Stimulated activated naive CD4-positive, alpha-beta T cell treated with Interleukin-2 at 50 U/mL for 16 hours (primary cell): ENCODE data around the gene KCTD14.
"Not testable (repeated sequence)": the region's sequence is repeated elsewhere in the genome, so short reads cannot be mapped to it uniquely, and the experiment has no call there.

Source experiments
- DNase-seq: peaks from one replicate; lab custom pipeline; 2025; lab: John Stamatoyannopoulos, UW

Gene KCTD14

DNA sequence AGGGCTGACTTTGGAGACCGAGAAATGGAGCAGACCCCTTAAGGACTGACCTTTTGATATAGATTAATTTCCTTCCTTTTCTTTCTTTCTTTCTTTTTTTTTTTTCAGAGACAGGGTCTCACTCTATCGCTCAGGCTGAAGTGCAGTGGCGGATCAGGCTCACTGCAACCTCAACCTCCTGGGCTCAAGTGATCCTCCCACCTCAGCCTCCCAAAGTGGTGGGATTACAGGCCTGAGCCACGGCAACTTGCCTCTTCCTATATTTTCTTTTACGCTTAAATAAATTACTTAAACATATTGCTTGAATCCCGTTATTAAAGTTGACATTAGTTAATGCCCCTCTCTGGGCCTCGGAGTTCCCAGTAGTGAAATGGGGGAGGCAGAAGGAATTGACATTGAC is 350 bp upstream of the KCTD14 start:
- DNase-seq, result no peak

DNA sequence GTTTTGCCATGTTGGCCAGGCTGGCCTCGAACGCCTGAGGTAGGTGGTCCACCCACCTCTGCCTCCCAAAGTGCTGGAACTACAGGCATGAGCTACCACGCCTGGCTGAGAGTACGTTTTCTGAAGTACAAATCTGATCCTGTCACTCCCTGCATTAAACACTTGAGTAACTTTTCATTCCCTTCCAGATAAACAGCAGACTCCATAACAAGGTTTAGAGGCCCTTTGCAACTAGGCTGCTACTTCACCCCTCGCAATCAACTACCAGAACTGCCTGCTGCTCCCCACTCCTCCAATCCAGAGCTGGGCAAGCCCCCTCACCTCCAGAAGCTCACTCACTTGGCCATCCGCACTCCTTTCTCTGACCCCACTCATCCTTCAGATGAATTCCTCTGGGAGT is 1.5 kb downstream of the KCTD14 start:
- no peak for DNase-seq

DNA sequence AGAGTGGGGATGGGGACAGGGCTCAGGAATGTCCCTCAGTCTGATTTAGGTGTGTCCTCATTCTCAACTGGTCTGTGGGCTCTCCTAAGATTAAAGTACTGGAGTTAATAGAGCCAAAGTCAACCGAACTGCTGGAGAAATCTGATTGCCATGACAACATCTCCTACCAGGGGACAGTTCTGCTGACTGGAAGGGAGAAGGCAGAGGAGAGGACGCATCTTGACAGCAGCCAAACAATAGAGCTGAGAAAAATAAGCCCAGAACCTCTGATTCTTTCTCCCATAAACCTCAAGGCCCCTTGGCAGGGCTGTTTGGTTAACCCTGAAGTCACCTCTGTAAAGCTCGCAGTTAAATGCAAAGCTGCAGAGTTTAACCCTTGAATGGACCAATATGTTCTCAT is 2.8 kb downstream of the KCTD14 start:
- no peak for DNase-seq

DNA sequence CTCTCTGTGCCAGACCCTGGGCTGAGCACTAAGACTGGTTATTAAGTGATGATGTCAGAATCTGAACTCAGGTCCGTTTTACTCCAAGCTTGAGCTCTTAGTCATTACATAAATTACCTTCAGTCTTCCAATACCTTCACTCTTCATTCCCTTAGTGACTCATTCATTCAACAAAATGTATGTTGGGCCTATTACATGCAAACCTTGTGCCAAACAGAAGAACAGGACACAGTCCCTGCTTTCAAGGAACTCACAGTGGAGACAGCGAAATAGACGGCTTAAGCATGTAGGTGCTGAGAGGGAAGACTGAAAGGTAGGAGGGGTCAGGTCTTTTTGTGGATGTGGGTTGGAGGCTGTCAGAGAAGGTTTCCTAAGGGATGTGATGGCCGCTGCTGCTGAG is 3.3 kb downstream of the KCTD14 start:
- DNase-seq, result no peak

DNA sequence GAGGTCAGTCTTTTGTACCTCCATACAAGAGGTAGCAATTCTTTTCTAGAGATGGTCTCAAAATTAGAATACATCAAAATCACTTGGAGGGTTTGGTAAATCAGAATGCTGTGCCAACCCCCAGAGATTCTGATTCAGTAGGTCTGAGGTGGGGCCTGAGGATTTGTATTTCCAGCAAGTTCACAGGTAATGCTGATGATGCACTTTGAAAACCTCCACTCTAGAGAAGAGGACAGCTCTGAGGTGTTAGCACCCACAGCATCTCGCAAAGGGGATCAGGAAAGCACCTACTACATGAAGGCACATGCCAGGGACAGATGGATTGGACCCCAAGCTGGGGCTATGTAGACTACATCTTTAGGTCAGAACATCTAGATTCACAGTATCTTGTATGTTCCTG is 7.2 kb downstream of the KCTD14 start:
- DNase-seq, result no peak

DNA sequence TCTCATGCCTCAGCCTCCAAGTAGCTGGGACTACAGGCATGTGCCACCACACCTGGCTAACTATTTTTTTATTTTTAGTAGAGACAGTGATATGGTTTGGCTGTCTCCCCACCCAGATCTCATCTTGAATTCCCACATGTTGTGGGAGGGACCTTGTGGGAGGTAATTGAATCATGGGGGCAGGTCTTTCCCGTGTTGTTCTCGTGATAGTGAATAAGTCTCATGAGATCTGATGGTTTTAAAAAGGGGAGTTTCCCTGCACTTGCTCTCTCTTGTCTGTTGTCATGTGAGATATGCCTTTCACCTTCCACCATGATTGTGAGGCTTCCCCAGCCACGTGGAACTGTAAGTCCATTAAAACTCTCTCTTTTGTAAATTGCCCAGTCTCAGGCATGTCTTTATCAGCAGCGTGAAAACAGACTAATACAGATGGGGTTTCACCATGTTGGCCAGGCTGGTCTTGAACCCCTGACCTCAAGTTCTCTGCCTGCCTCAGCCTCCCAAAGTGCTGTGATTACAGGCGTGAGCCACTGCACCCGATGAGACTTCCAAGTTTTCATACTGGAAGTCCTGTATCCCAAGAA is 8.0 kb downstream of the KCTD14 start:
- not testable (repeated sequence) for DNase-seq

DNA sequence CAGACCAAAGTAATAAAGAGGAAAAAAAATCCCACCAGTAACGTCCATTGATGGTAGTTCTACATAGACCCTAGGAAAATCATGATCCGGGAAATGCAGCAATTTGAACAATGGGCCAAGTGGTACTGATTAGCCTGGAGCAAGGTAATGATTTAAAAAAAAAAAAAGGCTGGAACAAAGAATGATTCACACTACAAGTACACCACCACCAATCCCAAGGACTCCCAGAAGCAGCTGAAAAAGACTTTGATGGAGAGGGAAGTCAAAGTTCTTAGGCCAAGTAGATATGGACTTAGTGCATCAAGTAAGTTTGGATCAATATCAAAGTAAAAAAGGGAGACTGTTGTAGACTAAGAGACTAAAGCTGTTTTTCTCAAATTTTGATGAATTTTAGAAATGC is 11.8 kb downstream of the KCTD14 start:
- DNase-seq, result no peak

DNA sequence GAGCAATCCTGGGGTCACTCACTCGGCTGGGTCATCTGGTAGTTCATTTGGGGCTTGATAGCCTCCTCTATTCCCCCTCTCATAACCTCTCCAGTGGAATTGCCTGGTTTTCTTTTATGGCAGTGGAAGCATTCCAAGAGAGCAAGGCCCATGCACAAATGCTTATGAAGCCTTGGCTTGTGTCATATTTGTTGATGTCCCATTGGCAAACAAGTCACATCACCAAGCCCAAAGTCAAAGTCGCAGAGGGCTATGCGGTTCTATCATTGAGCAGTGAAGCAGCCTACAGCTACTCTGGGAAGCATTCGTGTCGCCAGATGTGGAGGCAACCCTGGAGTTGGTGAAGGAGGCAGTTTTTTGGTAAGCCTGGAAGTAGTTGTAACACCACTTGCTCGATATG is 12.3 kb downstream of the KCTD14 start:
- no peak for DNase-seq

DNA sequence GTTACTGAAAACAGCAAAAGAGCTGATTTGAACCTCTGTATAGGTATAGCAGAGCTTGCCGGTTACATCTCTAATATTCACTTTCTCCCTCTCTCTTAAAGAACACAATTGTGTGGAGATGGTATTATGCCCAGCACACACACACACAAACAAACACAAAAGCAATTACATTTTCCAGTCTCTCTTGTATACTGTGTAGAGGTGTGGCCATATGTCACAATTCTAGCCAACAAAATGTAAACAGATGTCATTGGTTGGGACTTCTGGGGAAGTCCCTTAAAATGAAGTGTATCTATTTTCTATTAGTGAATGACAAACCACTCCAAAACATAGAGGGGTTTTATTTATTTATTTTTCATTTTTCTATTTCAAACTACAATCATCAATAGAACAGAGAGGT is 12.8 kb downstream of the KCTD14 start:
- DNase-seq, result no peak

DNA sequence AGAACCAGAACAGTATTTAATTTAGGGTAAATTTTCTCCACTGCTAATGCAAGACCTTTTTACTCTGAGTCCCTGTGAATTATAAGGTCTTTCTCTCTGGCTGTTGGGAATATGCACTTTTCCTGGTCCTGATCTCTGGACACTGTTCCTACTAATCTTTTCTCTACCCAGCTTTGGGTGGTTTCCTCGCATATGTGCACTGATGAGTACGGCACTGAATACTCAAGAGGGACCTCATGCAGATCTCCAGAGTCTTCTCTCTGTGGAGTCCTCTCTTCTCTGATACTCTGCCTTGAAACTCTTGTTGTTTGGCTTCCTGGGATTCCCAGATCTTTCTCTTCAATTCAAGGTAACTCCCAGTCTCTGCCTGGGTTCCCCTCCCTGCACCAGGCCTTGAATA is 14.0 kb downstream of the KCTD14 start:
- no peak for DNase-seq

DNA sequence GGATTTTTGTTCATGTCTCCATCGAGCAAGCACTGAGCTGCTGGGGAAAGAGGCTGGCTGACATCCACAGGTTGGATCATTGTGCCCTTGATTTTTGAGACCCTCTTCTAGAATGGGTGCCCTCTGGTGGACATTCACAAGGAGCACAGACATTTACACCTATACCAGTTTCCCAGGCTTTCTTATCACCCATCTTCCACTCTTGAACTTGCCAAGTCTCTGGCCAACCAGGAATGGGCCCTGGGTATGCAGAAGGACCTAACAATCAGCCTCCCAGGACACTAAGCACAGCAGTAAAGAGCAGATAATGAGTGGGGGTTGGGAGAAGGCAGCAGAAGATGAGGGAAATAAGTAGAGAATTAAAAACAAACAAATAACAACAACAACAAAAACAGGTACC is 22.9 kb downstream of the KCTD14 start:
- peak; percentile 28 for DNase-seq

DNA sequence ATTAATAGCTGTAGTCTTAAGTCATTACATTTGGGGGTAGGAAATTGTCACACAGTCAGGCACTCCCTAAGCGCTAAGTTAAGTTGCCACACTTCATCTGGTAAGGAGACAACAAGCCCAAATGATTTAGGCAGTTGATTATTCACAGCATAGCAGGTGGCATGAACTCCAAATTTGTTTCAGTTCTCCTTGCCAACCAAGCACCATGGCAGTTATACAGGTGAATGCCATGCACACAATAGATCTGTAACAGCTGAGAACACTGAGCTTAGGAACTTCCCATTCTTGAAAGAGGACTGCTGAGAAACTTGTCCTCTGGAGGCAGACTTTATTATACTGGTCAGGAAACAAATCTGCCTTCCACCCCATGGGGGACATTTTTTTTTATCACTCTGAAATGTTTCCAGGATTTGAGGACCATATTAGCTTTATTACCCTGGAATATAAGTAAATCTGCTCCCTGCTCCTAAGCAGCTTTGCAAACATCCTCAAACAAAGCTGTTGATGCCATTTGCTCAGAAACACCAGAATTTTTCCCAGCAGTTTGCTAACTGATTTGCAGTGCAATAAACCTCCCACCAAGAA is 23.5 kb downstream of the KCTD14 start:
- DNase-seq, result no peak

DNA sequence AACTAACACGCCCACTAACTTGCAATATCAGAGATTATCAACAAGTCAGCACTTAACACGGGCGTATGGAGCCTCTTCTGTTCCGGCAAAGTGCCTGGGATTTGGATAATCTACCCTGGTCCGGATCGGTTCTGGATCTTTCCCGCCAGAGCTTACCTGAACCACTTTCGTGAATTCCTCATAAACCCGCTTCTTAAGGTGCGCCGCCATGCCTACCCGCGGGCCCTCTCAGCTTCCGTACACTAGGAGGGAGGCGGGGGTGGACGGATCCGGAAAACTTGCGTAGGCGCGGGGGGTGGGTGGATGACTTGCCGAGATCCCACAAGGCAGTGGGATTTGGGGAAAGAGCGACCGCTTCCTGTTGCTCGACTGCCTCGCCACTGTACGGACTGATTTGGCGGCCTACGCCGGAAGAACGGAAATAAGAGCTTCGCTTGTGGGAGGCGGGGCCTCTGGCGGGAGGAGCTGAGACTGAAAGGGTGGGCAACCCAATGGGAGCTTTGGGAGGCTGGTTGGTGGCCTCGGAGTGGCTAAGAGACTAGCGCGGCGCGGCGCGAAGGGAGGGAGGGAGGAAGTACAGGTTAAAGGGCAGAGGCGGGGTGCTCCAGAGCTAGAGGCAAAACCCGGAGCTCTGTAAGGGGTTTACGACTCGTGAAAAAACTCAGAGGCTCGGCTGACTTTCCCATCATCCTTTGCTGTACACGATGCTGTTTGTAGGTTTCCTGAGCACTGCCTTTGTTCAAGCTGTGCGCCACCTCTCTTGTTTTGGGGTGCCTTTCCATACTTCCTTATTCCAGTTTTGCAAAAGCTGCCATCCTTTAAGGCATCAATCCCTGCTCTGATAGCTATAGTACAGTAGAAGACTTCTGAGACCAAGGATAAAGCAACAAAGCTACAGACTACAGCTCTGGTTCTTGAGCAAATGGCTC is 28.4 kb downstream of the KCTD14 start, which contains the start of gene INTS4:
INTS4 (minus strand) TSS at position 235 of the 929 bp plus-strand sequence; CDS start at position 210, 25 bp downstream.
- peak; percentile 99 for DNase-seq

DNA sequence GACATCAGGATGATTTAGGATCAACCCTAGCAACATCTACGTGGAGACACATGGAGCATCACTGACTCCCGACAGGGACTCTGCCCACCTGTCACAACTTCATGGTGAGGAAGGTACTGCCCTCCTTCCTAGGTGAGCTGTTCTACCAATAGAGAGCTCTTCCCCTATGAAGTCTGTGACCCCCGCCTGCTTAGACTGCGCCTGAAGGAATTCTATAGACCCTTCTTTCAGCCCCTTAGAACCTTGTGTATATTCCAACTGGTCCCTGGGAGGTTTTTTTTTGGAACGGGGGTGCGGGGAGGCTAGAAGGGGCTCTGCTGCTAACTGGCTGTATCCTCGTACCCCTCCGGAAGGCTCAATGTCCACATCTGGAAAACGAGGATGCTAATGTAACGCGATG is 29.2 kb downstream of the KCTD14 start:
- DNase-seq, result no peak

DNA sequence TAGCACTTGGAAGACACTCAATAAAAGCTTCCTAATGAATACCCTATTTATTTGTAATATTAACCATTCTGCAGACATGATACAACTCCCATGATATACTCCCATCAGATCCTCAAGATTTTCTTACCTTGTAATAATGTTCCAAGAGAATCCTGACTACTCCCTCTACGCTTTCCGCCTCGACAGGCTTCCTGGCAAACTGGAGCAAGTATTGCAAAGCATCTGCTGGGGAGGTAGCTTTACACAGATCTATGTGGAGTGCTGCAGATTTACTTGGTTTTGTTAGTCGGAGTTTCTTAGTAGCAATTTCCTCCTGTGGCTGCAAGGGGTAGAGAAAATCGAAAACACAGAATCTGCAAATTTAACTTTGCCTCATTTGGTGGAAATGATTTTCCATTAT is 32.1 kb downstream of the KCTD14 start:
- DNase-seq, result no peak

DNA sequence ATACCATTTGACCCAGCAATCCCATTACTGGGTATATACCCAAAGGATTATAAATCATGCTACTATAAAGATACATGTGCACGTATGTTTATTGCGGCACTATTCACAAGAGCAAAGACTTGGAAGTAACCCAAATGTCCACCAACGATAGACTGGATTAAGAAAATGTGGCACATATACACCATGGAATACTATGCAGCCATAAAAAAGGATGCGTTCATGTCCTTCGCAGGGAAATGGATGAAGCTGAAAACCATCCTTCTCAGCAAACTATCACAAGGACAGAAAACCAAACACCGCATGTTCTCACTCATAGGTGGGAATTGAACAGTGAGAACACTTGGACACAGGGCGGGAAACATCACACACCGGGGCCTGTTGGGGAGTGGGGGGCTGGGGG is 36.6 kb downstream of the KCTD14 start:
- not testable (repeated sequence) for DNase-seq

DNA sequence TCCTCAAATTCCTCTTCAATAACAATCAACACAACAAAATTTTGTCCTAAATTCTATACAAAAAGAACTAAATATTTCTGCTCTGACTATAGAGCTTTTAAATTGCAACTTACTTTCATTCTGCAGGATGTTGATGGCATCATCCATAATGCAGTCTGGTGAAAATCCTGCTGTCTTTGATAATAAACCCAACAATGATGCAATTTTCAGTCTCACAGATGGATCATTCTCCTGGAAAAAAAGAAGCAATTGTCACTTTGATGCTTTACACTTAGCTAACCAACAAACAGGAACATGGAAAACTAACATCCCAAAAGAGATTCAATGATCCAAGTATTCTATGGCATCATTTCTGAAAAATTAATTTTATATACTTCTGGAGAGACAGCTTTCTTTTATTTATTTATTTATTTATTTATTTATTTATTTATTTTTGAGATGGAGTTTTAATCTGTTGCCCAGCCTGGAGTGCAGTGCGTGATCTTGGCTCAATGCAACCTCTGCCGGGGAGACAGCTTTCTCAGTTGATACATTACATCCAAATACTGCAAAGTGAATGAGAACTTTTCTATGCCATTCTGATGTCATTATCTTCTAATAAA is 41.6 kb downstream of the KCTD14 start:
- DNase-seq, result no peak

DNA sequence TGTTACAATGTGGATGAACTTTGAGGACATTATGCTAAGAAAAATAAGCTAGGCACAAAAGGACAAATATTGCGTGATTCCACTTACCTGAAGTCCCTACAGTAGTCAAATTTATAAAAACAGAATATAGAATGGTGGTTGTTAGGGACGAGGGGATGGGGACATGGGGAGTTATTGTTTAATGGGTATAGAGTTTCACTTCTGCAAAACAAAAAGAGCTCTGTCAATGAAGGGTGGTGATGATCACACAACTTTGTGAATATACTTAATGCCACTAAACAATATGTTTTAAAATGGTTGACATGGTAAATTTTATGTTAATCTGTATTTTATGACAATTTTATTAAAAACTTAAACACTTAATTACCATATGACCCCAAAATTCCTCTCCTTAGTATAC is 54.7 kb downstream of the KCTD14 start:
- DNase-seq, result no peak

DNA sequence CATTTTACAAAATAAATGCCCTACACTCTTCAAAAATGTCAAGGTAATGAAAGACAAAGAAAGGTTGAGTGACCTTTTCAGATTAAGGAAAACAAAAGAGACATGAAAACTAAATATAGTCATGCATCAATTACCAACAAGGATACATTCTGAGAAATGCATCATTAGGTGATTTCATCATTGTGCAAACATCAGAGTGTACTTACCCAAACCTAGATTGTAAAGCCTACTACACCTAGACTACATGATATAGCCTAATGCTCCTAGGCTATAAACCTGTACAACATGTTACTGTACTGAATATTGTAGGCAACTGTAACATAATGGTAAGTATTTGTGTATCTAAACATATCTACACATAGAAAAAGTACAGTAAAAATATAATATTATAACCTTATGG is 55.3 kb downstream of the KCTD14 start:
- DNase-seq, result no peak

DNA sequence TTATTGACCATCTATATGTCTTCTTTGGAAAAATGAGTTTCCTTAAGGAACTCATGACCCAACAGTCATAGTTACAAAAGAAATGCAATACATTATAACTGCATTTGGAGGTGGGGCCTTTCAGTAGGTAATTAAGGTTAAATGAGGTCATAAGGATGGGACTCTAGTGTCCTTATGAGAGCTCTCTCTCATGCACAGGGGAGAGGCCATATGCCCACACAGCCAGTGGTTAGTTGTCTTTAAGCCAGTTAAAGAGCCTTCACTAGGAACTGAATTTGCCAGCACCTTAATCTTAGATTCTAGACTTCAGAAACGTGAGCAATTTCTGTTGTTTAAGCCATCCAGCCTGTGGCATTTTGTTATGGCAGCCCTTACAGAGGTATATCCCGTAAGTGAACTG is 56.0 kb downstream of the KCTD14 start:
- DNase-seq, result no peak

DNA sequence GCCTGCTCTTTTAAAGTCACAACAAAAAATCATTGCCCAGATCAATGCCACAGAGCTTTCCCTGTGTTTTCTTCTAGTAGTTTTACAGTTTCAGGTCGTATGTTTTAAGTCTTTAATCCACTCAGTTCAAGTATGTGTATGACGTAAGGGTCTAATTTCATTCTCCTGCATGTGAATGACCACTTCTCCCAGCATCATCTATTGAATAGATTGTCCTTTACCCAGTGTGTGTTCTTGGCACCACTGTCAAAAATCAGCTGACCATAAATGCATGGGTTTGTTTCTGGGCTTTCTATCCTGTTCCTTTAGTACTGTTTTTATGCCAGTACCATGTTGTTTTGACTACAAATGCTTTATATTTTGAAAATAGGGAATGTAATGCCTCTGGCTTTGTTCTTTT is 56.7 kb downstream of the KCTD14 start:
- DNase-seq, result no peak
